Esophagus muscularis mucosa (tissue), 4 donors: ENCODE results near the gene NBAS. TPM values are rescaled to one million over a fixed set of nuclear protein-coding genes. Genes with fewer than 3 reads are reported as not detected.

ENCODE experiments used
- DNase-seq: peaks from one replicate; pipeline ENCODE4 v3.0.0-alpha.2; 2017; ENCODE audit errors: extremely low spot score
- H3K27ac ChIP-seq, 4 donors: fragments of 200-600 bp; sonication (generic); replicated peaks in 1 of 4; 1 replicate in 3 of 4; 2 replicates in 1 of 4; pipeline ENCODE4 v1.5.1; 2016 to 2019; ENCODE audit warnings: mild to moderate bottlenecking in 1 of 4
- H3K27me3 ChIP-seq, 4 donors: fragments of 200-600 bp; sonication (generic); one replicate each; pipeline versions ENCODE4 v1.5.1 to v1.6.0; 2016 to 2019
- H3K36me3 ChIP-seq, 4 donors: fragments of 200-600 bp; sonication (generic); one replicate each; pipeline ENCODE4 v1.5.1; 2016 to 2019
- H3K4me1 ChIP-seq, 4 donors: fragments of 200-600 bp; sonication (generic); one replicate each; pipeline ENCODE4 v1.5.1; 2016 to 2019
- H3K4me3 ChIP-seq, 4 donors: fragments of 200-600 bp; sonication (generic); 1 replicate in 2 of 4; 2 replicates in 2 of 4; pipeline ENCODE4 v1.5.1; 2016 to 2019; ENCODE audit warnings: mild to moderate bottlenecking in 4 of 4, moderate library complexity in 1 of 4
- H3K9me3 ChIP-seq, 4 donors: fragments of 200-600 bp; sonication (generic); 1 replicate in 3 of 4; 2 replicates in 1 of 4; pipeline ENCODE4 v1.5.1; 2016 to 2019
- CTCF ChIP-seq, 3 experiments: fragments of 200-600 bp in 2 of 3; fragments of 450-650 bp in 1 of 3; sonication (generic) in 2 of 3; IDR thresholded peaks; one replicate each; pipeline ENCODE4 v1.5.1; 2017 to 2019; ENCODE audit warnings: antibody characterized with exemption in 3 of 3, mild to moderate bottlenecking in 2 of 3, moderate library complexity in 1 of 3
- EP300 ChIP-seq: sonication (generic); formaldehyde crosslinking; IDR thresholded peaks from one replicate; pipeline ENCODE4 v1.6.1; 2017; ENCODE audit warnings: antibody characterized with exemption
- POLR2A ChIP-seq: fragments of 450-650 bp; IDR thresholded peaks from one replicate; pipeline ENCODE4 v1.6.1; 2017; ENCODE audit warnings: antibody characterized with exemption, moderate library complexity, mild to moderate bottlenecking, low read depth
- POLR2AphosphoS5 ChIP-seq, 2 donors: sonication (generic); formaldehyde crosslinking; IDR thresholded peaks; one replicate each; pipeline ENCODE4 v1.6.1; 2017; ENCODE audit warnings: antibody characterized with exemption in 2 of 2
- WGBS: methylation state at CpG from one replicate; pipeline ENCODE4 v1.1.5; 2018; 5-methylcytosine and 5-hydroxymethylcytosine counted together
- intact Hi-C: fragments of 100-400 bp; cut with DNase I; formaldehyde crosslinking; loops from one replicate; pipeline ENCODE4 v1.15.1; 2023
- total RNA-seq, 4 donors: library from RNA; depleted of rRNA; stranded (reverse); fragments of >200 nt; gene quantifications; one replicate each; pipeline versions ENCODE4 v1.1.0 to v1.2.1, GENCODE V29; 2016

The NBAS gene
- total RNA-seq, 4 donors from 2014 or later: 39.2 to 43.6 (median 42.0) TPM

GRCh38 chr2:15582710-15583357 lies 21.7 kb upstream of the NBAS start:
- H3K27me3 ChIP-seq: no peaks in the 10 kb centered on the region
- intact Hi-C loops: no loop called here
- H3K9me3 ChIP-seq: no peaks in the 10 kb centered on the region
- H3K4me3 ChIP-seq: no peak overlapping the region
- no peak overlapping the region for H3K27ac ChIP-seq
- DNase-seq: no peak
- WGBS: 88% methylated on average over 15 of the region's 15 CpGs
- no peaks in the 10 kb centered on the region for H3K36me3 ChIP-seq
- no peak for TF ChIP-seq POLR2AphosphoS5 (IDR thresholded peaks at IDR 0.05)
- TF ChIP-seq POLR2A: no peak
- TF ChIP-seq EP300: no peak
- no peak for TF ChIP-seq CTCF (IDR thresholded peaks at IDR 0.05)
- no peaks in the 10 kb centered on the region for H3K4me1 ChIP-seq

- H3K27me3 ChIP-seq: no peaks in the 10 kb centered on the region
- H3K4me3 ChIP-seq: no peak overlapping the region
- no peak for DNase-seq
- H3K36me3 ChIP-seq: no peaks in the 10 kb centered on the region
- no peaks in the 10 kb centered on the region for H3K9me3 ChIP-seq
- no peaks in the 10 kb centered on the region for H3K4me1 ChIP-seq
- H3K27ac ChIP-seq: no peak overlapping the region
- 83% methylated on average over 2 of the region's 2 CpGs for WGBS
- intact Hi-C loops: no loop called here
- TF ChIP-seq EP300: no peak
- TF ChIP-seq POLR2AphosphoS5 (IDR thresholded peaks at IDR 0.05): no peak
- TF ChIP-seq CTCF (IDR thresholded peaks at IDR 0.05): no peak
- no peak for TF ChIP-seq POLR2A
Observed at GRCh38 chr2:15580451-15580850, 19.3 kb upstream of the NBAS start.

GRCh38 chr2:15579641-15580040 lies 18.5 kb upstream of the NBAS start:
- Histone ChIP-seq H3K4me1 (no peaks in the 10 kb centered on the region), H3K36me3 (no peaks in the 10 kb centered on the region), H3K27me3 (no peaks in the 10 kb centered on the region), H3K27ac (no peak overlapping the region), H3K9me3 (no peaks in the 10 kb centered on the region), H3K4me3 (no peak overlapping the region)
- no peak for DNase-seq
- TF ChIP-seq POLR2A (no peak), CTCF (IDR thresholded peaks at IDR 0.05) (no peak), POLR2AphosphoS5 (IDR thresholded peaks at IDR 0.05) (no peak), EP300 (no peak)
- WGBS: 56% methylated on average over 1 of the region's 1 CpG
- intact Hi-C loops: no loop called here

GRCh38 chr2:15577071-15577735 lies 16.1 kb upstream of the NBAS start:
- peak; percentile 95 for DNase-seq
- Histone ChIP-seq H3K27ac (no peak overlapping the region), H3K9me3 (no peaks in the 10 kb centered on the region), H3K27me3 (no peaks in the 10 kb centered on the region), H3K4me1 (no peaks in the 10 kb centered on the region), H3K4me3 (no peak overlapping the region), H3K36me3 (no peaks in the 10 kb centered on the region)
- intact Hi-C loops: no loop called here
- 28% methylated on average over 7 of the region's 7 CpGs for WGBS
- TF ChIP-seq EP300 (no peak), POLR2AphosphoS5 (IDR thresholded peaks at IDR 0.05) (no peak), CTCF (IDR thresholded peaks at IDR 0.05) (peak; percentile 60 to 79 (median 65))

- Histone ChIP-seq H3K4me1 (no peaks in the 10 kb centered on the region), H3K9me3 (no peaks in the 10 kb centered on the region), H3K27ac (no peak overlapping the region), H3K27me3 (no peaks in the 10 kb centered on the region), H3K4me3 (no peak overlapping the region), H3K36me3 (no peaks in the 10 kb centered on the region)
- no peak for DNase-seq
- WGBS: 84% methylated on average over 3 of the region's 3 CpGs
- intact Hi-C loops: no loop called here
- no peak for TF ChIP-seq CTCF (IDR thresholded peaks at IDR 0.05)
- no peak for TF ChIP-seq POLR2A
- no peak for TF ChIP-seq EP300
- no peak for TF ChIP-seq POLR2AphosphoS5 (IDR thresholded peaks at IDR 0.05)
Observed at GRCh38 chr2:15571729-15572128, 10.6 kb upstream of the NBAS start.
